Fibroblast of skin of back (primary cell): ENCODE measurements around the gene R3HDM2.
"Not testable (repeated sequence)": the region's sequence is repeated elsewhere in the genome, so short reads cannot be mapped to it uniquely, and the experiment has no call there.

Experiments used
- DNase-seq: peaks from one replicate; pipeline ENCODE4 v3.0.0-alpha.2; 2013

The R3HDM2 gene

DNA sequence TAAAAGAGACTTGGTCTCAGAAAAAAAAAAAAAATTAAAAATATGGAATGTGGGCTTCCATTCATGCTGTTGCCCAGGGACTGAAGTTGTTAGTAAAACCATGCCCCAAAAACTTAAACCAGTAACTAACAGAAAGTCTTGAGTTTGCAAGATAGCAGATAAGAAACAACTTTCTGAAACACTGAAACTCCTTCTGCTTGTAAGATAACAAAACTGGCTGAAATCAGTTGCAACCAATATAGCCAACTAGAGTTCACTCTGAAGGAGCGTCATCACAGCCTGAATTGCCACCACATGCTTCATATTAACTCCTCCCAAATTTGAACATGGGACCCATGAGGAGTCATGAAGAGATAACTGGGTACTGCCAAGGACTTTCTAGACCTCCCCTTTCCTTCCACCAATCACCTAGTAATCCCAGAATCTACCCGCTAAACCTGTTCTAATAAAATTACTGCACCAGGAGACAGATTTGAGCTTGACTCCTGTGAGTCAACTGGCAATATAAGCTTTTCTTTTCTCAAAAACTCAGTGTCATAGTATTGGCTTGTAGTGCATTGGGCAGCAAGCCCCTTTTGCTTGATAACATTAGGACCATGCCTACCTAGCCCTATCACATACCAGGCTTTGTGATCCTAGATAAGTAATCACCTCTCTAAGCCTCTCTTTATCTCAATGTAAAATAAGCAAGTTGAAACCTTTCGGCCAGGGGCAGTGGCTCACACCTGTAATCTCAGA, 53.6 kb downstream of the R3HDM2 start:
- no peak for DNase-seq

DNA sequence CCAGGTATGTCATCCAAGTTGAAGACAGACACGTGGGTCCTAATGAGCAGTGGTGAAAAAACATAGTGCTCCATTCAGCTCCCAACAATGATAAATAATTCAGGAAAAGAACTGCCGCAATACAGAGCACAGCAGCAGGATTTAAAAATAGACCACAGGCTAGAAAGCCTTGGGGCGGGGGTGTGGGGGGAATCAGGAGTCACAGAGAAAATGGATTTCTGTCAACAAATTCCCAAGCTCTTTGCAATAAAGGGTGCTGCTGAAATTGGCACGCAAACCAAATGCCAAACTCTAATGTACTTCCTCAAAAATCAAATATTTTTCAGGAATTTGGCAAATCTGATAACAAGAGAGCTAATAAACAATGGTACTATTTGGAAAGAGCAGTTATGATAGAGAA, 58.6 kb downstream of the R3HDM2 start:
- peak; percentile 38 for DNase-seq

DNA sequence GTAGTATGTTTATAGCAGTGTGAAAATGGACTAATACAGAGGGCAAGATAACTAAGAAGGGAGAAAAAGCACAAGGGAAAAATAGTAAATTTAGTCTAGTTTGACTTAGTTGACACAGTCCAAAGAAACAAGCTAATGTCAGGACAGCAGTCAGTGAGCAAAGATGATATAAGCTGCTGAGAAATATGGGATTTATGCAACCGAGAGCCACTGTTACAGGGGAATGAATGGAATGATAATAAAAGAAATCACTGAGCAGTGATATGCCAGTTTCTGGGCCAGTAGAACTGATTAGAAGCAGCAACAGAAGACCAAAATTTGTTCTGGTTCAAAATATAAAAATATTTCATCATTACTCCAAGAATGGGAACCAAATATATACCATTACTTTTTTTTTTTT, 60.1 kb downstream of the R3HDM2 start:
- DNase-seq = peak; percentile 61

DNA sequence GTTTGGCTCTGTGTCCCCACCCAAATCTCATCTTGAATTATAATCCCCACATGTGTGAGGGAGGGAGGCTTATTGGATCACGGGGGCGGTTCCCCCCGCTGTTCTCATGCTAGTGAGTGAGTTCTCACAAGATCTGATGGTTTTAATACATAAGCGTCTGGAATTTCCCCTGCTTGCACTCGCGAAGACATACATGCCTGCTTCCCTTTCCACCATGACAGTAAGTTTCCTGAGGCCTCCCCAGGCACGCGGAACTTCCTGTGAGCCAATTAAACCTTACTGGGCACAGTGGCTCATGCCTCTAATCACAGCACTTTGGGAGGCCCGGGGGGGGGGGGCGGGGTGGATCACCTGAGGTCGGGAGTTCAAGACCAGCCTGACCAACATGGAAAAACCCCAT, 60.8 kb downstream of the R3HDM2 start:
- no peak for DNase-seq

DNA sequence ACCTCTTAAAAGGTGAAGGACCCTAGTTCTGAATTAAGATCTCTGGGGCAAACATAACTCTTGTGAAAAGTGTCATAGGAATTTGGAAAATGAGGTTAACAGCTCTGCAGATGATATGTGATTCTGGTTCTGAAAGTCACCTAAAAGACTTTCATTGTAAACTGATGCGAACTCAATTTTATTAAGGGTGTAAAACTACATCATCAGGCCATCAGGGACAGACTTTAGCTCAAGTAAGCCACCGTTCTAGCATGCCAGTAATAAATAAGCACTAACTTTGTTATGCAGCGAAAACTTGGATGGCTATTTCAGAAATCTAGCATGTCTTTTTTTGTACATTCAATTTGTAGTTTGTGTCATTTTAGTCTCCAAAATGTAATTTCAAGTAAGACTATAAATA, 61.6 kb downstream of the R3HDM2 start:
- no peak for DNase-seq

DNA sequence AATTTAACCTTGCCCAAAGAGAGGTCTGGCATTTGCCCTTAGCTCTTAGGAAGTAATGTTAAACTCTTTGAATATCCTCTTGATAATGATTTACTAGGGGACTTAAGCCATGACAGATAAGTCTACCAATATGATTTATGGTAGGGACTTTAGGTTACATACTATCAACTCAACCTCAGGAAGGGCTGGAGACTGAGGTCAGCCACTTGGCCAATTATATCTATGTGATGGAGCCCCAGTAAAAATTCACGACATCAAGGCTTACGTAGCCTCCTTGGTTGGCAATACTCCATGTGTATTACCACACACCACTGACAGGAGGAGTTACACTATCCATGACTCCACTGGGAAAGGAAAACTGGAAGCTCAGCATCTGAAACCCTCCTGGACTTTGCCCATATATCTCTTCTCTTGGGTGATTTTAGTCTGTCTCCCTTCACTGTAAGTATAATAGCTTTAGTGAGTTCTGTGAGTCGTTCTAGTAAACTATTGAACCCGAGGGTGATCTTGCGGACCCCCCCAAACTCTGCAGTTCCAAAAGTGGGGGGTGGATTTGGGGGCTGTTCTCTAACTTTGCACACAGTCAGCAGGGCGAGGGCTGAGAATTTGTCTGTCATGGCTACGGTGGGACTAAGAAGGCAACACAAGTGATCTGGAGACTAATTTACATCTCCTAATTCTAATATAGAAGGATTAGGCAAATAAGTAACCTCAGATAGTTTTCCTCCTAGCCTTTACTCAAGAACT, 62.3 kb downstream of the R3HDM2 start:
- no peak for DNase-seq

DNA sequence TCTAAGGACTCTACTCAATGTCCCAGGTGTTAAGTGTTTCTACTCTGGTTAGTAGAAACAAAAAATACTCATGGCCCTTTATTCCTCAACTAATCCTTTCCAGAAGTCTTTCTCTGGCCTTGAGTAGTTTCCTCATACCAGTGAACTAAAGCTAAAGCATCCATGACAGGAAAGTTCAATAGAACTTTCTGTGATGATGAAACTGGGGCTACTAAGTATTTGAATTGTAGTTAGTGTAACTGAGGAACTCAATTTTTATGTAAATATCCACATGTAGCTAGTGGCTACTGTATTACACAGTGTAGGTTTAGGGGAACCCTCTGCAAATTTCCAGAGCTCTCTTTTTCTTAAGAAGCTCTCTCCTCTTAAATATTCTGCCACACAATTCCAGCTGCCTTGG, 63.7 kb downstream of the R3HDM2 start:
- DNase-seq = no peak

DNA sequence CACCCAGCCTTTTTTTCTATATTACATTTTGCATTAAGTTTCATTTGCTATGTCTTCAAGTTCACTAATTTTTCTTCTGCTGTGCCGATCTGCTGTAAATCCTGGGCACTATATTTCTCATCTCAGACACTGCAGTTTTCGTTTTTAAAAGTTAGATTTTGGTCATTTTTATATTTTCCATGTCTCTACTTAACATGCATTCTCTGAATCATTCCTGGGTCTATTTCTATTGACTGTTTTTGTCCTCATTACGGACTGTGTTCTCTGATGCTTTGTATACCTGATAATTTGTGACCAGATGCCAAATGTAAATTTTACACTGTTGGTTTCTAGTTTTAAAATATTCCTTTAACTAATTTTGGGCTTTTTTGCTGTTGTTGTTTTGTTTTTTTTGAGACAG, 64.5 kb downstream of the R3HDM2 start:
- no peak for DNase-seq

DNA sequence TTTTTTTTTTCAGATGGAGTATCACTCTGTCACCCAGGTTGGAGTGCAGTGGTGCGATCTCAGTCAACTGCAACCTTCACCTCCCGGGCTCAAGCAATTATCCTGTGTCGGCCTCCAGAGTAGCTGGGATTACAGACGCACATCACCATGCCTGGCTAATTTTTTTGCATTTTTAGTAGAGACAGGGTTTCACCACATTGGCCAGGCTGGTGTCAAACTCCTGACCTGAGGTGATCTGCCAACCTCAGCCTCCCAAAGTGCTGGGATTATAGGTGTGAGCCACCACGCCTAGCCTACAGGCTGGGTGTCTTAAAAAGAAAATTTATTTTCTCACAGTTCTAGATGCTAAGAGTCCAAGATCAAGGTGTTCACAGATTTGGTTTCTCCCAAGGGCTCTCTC, 66.7 kb downstream of the R3HDM2 start:
- DNase-seq = not testable (repeated sequence)

DNA sequence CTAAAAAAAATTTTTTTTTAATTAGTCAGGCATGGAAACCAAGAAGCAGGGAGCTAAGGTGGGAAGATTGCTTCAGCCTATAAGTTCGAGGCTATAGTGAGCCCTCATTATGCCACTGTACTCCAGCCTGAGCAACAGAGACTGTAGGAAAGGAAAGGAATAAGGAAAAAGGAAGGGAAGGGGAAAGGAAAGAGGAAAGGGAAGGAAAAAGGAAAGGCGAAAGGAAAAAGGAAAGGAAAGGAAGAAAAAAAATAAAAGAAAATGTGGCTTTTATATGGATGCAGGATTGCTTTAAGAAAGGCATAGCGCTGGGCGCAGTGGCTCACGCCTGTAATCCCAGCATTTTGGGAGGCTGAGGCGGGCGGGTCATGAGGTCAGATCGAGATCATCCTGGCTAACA, 70.4 kb downstream of the R3HDM2 start:
- no peak for DNase-seq

DNA sequence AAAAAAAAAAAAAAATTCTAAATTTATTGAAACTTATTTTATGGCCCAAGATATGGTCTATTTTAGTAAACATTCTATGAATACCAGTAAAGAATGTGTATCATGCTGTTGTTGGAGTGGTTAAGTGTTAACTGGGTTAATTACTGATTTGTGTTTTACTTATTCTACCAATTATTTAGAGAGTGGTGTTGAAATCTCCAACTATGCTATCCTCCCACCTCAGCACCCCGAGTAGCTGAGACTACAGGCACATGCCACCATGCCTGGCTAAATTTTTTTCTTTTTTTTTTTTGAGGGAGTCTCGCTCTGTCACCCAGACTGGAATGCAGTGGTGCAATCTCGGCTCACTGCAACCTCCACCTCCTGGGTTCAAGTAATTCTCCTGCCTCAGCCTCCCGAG, 72.2 kb downstream of the R3HDM2 start:
- no peak for DNase-seq

DNA sequence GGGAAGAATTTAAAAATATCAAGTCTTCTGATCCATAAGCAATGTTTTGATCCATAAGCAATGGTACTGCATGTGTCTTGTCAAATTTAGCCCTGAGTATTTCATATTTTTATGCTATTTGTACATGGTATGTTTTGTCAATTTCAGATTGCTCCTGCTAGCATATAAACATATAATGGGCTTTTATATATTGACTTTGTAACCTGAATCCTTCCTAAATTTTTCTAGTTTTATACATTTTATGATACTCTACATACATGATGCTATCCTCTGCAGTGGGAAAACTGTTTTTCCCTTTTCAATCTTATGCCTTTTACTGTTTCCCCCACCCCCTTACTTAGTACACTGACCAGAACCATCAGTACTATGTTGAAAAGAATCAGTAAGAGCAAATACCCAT, 75.1 kb downstream of the R3HDM2 start:
- DNase-seq = no peak

DNA sequence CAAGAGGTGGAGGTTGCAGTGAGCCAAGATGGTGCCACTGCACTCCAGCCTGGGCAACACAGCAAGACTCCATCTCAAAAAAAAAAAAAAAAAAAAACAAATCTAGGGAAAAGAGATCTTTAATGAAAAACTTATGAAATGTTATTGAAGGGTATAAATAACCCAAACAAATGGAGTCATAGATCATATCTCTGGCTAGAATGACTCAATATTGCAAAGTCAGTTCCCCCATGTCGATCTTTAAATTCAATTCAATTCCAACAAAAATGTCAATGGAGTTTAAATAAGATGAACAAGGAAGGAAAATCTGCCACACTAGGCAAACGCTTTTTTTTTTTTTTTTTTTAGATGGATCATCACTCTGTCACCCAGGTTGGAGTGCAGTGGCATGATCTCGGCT, 78.7 kb downstream of the R3HDM2 start:
- DNase-seq = no peak

DNA sequence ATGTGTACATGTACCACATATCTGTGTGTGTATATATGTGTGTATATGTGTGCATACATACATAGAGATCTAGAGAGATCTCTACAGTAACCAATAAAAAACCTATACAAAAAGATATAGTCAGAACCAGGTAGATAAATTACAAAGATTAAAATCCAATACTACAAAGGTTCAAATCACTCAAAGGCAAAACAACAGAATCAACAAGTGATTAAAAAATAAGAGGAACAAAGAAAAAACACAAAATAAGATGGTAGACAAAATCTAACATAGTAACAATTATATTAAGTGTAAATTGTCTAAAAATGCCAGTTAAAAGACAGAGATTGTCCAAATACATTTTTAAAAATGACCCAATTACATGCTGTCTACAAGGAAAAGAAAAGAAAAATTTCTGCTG, 83.6 kb downstream of the R3HDM2 start:
- no peak for DNase-seq

DNA sequence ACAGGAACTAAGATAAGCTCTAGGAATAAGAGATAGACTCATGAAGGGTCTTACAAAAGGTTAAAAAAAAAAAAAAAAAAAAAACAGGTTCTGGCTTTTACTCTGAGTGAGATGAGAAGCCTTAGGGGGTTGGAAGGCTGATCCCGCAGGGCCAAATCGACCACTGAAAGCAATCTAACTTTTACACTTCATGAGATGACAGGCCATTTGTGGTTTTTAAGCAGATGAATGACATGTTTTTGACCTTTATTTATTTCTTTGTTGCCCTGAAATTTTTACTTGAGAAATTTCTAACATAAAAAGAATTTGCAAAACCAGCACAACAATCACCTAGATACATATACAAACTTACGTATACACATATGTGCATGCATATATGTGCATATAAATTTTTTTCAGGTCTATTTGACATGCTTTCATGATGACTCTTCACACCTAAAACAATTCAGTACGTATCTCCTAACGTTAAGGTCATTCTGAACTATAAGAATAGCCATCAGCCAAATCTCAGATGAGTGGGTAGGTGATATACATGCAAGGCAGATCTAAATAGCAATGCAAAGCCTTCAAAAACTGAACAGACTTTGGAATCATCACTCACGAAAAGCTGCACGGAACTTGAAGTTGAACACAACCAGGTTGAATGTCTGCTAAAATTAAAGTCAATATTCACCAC, 87.0 kb downstream of the R3HDM2 start:
- DNase-seq = no peak

DNA sequence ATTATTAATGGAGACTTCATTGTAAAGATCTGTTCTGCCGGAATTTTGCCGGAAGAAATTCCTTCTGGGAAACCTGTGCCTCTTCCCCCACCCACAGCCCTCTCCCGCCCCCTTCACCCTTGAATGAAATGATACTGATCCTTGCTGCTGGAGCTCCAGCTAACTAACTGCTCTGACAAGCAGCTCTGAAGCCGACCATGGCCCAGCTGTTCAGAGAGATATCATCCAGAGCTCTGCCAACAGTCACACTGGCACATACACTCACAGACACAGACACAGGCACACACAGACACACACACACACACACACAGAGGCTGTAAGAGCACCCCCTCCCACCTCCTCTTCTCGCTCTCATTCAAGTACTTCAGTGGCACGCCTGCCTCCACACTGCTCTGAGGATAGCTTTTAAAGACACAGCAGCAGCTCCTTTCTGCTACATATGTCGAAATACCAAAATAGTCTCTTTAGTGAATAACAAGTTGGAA, 88.6 kb downstream of the R3HDM2 start:
- peak; percentile 6 for DNase-seq

DNA sequence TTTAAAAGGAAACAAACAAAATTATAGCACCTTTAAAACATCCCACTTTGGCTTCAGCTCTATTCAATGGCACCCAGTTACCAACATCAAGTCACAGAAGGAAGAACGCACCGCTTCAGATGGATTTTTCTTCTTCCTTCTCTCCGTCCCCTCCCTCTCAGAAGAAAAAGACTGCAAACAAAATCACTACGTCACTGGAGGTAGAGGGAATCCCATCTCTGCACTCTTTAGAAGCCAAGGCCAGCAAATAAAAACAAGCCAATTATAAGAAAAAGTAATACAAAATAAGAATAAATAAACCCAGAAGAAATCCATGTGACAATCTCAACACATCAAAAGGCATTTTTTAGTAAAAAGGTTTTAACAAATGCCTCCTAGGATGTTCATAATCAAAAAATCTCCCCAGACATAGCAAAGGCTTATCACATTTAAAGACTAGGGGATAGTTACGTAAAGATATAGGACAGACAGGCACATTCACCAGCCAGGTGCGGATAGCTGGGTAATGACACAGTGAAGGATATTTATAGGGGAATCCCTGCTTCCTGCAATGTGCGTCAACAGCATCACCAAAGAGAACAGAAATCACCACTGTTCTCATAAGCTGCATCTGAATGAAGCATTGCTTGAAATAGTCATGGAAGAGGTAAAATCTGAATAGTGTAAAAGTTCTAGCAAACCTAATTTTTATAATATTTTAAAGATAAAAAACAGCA, 89.4 kb downstream of the R3HDM2 start:
- no peak for DNase-seq

DNA sequence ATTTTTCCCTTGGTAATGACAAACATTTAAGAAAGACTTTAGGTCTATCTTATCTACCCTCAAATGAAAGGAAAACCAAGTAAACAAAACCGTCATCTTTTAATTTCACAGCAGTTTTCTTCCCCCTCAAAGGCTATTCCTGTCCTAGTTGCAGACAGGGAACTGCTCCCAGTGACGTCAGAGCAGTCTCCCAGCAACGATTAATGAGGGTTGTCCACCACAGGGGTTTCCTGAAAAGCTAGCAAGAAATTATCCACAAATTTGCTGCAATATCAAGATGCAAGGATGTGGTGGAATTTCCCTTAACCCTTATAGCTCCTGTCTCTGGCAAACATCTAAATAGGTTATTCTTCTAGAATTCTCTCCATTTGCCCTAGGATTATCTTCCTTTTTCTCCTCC, 90.7 kb downstream of the R3HDM2 start:
- peak; percentile 32 for DNase-seq

DNA sequence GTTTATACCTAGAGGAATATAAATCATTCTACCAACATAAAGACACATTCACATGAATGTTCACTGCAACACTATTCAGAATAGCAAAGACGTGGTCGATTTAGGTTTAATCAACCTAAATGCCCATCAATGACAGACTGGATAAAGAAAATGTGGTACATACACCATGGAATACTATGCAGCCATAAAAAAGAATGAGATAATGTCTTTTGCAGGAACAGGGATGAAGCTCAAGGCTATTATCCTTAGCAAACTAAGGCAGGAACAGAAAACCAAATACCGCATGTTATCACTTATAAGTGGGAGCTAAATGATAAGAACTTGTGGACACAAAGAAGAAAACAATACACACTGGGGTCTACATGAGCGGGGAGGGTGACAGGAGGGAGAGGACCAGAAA, 94.5 kb downstream of the R3HDM2 start:
- not testable (repeated sequence) for DNase-seq

DNA sequence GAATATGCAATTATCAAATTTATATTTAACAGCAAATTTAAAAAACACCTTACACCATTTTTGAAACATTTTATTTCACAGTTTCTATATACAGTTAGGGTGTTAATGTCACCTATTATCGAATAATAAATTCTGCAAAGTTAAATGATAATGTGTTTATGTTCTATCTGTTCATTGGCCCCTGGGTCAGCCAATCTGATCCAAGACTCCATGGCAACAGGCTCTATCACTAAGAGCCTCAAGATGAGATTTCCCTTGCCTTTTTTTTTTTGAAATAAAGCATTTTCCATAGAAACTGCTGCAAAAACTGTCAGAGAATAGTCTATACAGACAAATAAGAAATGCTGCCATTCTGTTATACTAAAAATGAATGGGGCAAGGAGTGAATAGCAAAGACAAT, 96.6 kb downstream of the R3HDM2 start:
- DNase-seq = no peak

DNA sequence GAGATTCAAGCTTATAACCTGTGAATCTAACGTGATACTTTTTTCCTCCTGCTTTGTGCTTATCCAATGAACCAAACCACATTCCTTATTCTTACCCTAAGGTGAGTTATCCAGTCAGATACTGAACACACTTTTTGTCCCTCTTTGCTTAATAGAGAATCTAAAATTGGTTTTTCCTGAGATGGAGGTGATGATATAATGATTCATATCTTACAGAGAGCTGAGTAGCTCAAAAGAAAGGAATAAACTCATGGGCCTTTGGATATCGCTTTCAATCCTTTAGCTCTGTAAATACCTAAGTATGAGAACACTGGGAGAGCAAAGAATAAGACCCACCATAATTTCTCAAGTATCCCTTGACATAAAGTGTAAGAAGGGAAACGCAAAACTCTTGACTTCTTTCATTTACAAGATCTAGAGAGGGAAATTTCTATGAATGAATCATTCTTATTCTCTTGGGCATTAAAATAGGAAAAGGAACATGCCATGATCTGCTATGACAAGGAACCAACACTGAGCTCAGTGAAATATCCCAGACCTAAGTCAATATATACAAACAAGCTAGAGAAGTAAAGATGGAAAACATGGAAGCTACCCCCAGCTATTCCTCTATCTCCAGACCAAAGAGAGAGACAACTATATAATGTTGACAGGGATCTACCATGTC, 98.1 kb downstream of the R3HDM2 start:
- DNase-seq = peak; percentile 53

DNA sequence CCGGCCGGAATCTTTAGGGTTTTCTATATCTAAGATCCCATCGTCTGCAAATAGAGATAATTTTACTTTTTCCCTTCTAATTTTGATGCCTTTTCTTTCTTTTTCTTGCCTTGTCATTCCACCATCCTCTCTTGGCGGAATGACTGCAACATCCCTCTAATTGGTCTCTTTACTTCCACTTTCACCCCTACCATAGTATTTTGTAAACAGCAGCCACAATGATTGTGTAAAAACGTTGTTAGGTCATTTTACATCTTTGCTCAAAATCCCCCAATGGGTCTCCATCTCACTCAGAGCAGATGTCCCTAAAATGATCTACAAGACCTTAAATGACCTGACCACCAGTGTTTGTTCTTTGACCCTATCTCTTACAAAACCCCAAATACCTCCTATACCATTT, 99.9 kb downstream of the R3HDM2 start:
- DNase-seq = no peak
